HL-60 (cell line): ENCODE measurements around the gene MKRN2.

ENCODE experiments used
- DNase-seq, 2 experiments: peaks; one replicate each; pipeline ENCODE4 v3.0.0-alpha.2; 2010 to 2020; ENCODE audit warnings: low read depth in 1 of 2, low spot score in 1 of 2
- H3K27ac ChIP-seq: fragments of 250-450 bp; sonication (Bioruptor Pico); replicated peaks from 2 replicates; pipeline ENCODE4 v1.5.1; 2020; ENCODE audit warnings: mild to moderate bottlenecking, moderate library complexity
- H3K27me3 ChIP-seq: fragments of 250-450 bp; sonication (Bioruptor Pico); 2 replicates; pipeline ENCODE4 v1.5.1; 2021; ENCODE audit warnings: mild to moderate bottlenecking, moderate library complexity; ENCODE audit not compliant: insufficient read depth, poor library complexity, severe bottlenecking
- H3K4me3 ChIP-seq: replicated peaks from 2 replicates; pipeline ENCODE4 v1.5.1; 2011; ENCODE audit warnings: mild to moderate bottlenecking, control low read depth, low read length; ENCODE audit not compliant: insufficient read depth
- GABPA ChIP-seq: IDR thresholded peaks from 2 replicates; pipeline ENCODE4 v1.6.1; 2012; ENCODE audit warnings: low read depth
- POLR2AphosphoS5 ChIP-seq: IDR thresholded peaks from 2 replicates; pipeline ENCODE4 v1.6.1; 2012; ENCODE audit warnings: low read depth
- SPI1 ChIP-seq: IDR thresholded peaks from 2 replicates; pipeline ENCODE4 v1.6.1; 2012; ENCODE audit warnings: low read depth, mild to moderate bottlenecking, borderline replicate concordance
- long read RNA-seq: library from polyadenylated mRNA; unstranded; transcript quantifications from one replicate; pipeline ENCODE4 v2.0.0, GENCODE V29; 2020
- TF ChIP-seq, protein P1 (sequence below): IDR thresholded peaks from 2 replicates; pipeline ENCODE4 v1.6.1; 2012; ENCODE audit warnings: low read depth; ENCODE audit not compliant: insufficient replicate concordance
- TF ChIP-seq, protein P2 (sequence below): IDR thresholded peaks from one replicate; pipeline ENCODE4 v1.5.1; 2011; ENCODE audit warnings: low read length, control low read depth, inconsistent platforms; ENCODE audit not compliant: insufficient read depth

Gene MKRN2, protein sequence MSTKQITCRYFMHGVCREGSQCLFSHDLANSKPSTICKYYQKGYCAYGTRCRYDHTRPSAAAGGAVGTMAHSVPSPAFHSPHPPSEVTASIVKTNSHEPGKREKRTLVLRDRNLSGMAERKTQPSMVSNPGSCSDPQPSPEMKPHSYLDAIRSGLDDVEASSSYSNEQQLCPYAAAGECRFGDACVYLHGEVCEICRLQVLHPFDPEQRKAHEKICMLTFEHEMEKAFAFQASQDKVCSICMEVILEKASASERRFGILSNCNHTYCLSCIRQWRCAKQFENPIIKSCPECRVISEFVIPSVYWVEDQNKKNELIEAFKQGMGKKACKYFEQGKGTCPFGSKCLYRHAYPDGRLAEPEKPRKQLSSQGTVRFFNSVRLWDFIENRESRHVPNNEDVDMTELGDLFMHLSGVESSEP
- long read RNA-seq, transcript MKRN2-201 (8 exons, 2,848 nt), result major isoform, 485 of 519 reads
- long read RNA-seq, partial matches to known transcripts, result 11 of 519 reads
- long read RNA-seq, other reads (novel, unspliced or antisense), result 19 of 519 reads

DNA sequence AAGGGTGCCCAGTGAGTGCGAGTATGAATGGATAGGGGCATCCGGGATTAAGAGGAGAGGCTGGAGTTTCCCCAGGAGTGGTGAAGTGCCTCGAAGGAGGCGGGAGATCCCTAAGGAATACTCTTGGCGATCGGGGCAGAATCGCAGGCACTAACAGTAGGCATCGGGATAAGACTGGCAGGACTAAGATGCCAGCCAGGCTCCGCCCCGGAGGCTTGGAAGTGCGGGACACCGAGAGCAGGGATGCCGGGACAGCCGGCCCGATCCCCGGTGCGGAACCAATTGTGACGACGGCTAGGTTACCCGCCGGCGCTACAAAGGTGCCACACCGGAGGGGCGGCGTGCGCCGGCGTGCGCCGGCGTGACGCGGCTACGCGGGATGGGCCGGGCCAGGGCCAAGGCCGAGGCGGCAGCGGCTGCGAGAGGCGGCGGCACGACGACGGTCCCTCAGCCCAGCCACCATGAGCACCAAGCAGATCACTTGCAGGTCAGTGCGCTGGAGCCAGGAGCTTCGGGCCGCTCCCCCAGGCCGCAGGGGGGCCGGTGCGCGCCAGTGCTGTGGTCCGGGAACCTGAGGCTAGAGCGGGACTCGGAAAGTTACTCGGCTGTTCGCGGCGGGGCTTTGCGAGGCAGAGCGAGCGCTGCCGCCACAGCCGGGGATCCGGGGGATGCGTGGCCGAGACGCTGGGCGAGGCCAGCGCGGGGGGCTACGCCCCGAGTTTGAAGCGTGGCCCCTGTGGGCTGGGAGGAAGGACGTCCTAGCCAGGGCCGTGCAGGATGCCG is at the start of gene MKRN2:
MKRN2 (plus strand) TSS at position 398 of the 783 bp plus-strand sequence; CDS start at position 462, 64 bp downstream.
- no peaks in the 10 kb centered on the region for H3K27me3 ChIP-seq
- peak within 1 kb of the TSS; percentile 93 for H3K27ac ChIP-seq
- peak within 1 kb of the TSS; percentile 86 for H3K4me3 ChIP-seq
- peak; percentile 74 to 86 for DNase-seq
- TF ChIP-seq, protein P1, sequence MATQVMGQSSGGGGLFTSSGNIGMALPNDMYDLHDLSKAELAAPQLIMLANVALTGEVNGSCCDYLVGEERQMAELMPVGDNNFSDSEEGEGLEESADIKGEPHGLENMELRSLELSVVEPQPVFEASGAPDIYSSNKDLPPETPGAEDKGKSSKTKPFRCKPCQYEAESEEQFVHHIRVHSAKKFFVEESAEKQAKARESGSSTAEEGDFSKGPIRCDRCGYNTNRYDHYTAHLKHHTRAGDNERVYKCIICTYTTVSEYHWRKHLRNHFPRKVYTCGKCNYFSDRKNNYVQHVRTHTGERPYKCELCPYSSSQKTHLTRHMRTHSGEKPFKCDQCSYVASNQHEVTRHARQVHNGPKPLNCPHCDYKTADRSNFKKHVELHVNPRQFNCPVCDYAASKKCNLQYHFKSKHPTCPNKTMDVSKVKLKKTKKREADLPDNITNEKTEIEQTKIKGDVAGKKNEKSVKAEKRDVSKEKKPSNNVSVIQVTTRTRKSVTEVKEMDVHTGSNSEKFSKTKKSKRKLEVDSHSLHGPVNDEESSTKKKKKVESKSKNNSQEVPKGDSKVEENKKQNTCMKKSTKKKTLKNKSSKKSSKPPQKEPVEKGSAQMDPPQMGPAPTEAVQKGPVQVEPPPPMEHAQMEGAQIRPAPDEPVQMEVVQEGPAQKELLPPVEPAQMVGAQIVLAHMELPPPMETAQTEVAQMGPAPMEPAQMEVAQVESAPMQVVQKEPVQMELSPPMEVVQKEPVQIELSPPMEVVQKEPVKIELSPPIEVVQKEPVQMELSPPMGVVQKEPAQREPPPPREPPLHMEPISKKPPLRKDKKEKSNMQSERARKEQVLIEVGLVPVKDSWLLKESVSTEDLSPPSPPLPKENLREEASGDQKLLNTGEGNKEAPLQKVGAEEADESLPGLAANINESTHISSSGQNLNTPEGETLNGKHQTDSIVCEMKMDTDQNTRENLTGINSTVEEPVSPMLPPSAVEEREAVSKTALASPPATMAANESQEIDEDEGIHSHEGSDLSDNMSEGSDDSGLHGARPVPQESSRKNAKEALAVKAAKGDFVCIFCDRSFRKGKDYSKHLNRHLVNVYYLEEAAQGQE, result peak; percentile 71
- TF ChIP-seq POLR2AphosphoS5 (peak; percentile 95), GABPA (peak; percentile 87)
- TF ChIP-seq, protein P2, sequence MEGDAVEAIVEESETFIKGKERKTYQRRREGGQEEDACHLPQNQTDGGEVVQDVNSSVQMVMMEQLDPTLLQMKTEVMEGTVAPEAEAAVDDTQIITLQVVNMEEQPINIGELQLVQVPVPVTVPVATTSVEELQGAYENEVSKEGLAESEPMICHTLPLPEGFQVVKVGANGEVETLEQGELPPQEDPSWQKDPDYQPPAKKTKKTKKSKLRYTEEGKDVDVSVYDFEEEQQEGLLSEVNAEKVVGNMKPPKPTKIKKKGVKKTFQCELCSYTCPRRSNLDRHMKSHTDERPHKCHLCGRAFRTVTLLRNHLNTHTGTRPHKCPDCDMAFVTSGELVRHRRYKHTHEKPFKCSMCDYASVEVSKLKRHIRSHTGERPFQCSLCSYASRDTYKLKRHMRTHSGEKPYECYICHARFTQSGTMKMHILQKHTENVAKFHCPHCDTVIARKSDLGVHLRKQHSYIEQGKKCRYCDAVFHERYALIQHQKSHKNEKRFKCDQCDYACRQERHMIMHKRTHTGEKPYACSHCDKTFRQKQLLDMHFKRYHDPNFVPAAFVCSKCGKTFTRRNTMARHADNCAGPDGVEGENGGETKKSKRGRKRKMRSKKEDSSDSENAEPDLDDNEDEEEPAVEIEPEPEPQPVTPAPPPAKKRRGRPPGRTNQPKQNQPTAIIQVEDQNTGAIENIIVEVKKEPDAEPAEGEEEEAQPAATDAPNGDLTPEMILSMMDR, result no peak

DNA sequence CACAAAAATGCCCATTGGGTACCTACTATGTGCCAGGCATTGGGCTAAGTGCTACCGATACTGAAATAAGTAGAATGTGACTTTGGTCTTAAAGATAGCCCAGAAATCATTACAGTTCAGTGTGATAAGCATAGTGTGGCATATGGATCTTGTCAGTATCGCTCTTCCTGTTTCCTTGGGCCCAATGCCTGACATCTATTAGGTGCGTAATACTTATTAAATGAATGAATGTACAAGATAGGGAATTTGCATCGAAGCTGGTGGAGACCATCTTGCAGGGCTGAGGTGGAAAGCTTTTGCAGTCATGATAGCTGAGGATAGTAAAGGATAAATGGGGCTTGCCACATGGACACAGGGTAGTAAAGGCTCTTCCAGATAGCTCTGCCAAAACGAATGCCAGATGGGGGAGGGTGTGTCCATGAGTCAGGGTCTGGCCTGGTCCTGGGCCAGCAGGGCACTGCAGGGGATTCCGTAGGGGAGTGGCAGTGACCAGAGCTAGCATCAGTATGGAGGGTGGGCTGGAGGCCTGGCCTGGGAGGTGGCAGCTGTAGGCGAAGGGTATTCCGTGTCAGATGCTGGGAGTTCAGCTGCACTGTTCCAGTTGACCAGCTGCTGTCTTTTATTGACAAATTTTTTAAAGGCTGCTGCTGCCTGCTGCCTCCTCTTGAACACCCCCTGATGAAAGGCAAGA is 49.2 kb upstream of the MKRN2 start:
- no peak overlapping the region for H3K27ac ChIP-seq
- DNase-seq, result no peak
- no peaks in the 10 kb centered on the region for H3K27me3 ChIP-seq
- TF ChIP-seq, protein P2, result no peak
- TF ChIP-seq POLR2AphosphoS5 (no peak), GABPA (no peak), SPI1 (no peak)
- TF ChIP-seq, protein P1, result no peak
- H3K4me3 ChIP-seq, result no peak overlapping the region

DNA sequence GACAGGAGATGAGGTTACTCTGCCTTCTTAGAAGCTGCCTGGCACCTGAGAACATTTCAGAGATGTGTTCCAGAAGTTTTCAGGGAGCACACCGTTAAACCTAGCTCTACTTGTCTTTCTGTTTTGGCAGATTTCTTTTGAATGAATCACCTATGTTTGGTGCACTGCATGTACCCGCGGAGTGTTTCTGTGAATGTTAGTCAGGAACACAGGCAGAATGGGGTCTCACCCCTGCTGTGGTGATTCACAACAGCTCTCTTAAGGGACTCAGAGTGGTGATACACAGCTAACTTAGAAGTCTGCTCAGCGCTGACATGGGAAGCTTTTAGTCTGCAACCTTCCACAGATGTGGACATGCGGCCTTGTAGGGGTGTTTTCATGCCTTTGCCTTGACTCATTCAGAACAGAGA is 48.6 kb upstream of the MKRN2 start:
- Histone ChIP-seq H3K27ac (no peak overlapping the region), H3K27me3 (no peaks in the 10 kb centered on the region), H3K4me3 (no peak overlapping the region)
- no peak for TF ChIP-seq GABPA
- TF ChIP-seq, protein P2, result no peak
- TF ChIP-seq, protein P1, result no peak
- TF ChIP-seq SPI1, result no peak
- no peak for TF ChIP-seq POLR2AphosphoS5
- DNase-seq, result no peak
